Nephron (organoid): Measurements from ENCODE around the gene CABLES2.
A peak's percentile ranks its signal among the peaks of the same experiment; 100 is the strongest.

Experiments
- H3K27ac Mint-ChIP-seq, 3 experiments: 2 replicates each; pipeline ENCODE4 v1.8.0; 2020; ENCODE audit warnings: mixed read lengths in 3 of 3, mild to moderate bottlenecking in 2 of 3, moderate library complexity in 1 of 3
- H3K27me3 Mint-ChIP-seq: 2 replicates; pipeline ENCODE4 v1.8.0; 2021; ENCODE audit warnings: low read depth, mild to moderate bottlenecking, moderate library complexity, mixed read lengths
- H3K36me3 Mint-ChIP-seq: 2 replicates; pipeline ENCODE4 v1.8.0; 2020; ENCODE audit warnings: low read depth, mixed read lengths
- H3K4me1 Mint-ChIP-seq: 2 replicates; pipeline ENCODE4 v1.8.0; 2020; ENCODE audit warnings: mixed read lengths
- H3K4me3 Mint-ChIP-seq, 3 experiments: 2 replicates each; pipeline ENCODE4 v1.8.0; 2020; ENCODE audit warnings: mild to moderate bottlenecking in 3 of 3, mixed read lengths in 3 of 3, moderate library complexity in 2 of 3
- H3K9me3 Mint-ChIP-seq: 2 replicates; pipeline ENCODE4 v1.8.0; 2020; ENCODE audit warnings: mixed read lengths
- CTCF ChIP-seq, 3 experiments: fragments of 200-600 bp; sonication (generic); IDR thresholded peaks; one replicate each; pipeline ENCODE4 v1.5.0; 2021; ENCODE audit warnings: antibody characterized with exemption in 3 of 3; ENCODE audit not compliant: unreplicated experiment in 3 of 3

The CABLES2 gene

DNA sequence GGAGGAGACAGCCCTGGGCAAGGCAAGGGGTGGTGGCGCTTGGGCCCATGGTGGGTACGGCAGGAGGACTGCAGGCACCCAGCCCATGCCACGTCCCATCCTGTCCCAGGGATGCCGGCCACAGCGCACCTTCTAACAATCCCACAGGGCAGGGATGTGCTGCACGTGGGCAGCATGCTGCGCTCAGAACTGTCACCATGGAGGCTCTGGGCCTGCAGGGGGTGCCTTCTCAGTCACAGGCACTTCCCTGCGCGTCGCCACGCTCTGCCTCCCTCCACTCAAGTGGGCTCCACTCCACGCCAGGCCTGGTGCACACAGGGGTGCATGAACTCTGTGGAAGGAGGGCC is 2.4 kb downstream of the CABLES2 start:
- H3K9me3 Mint-ChIP-seq = no peaks in the 10 kb centered on the region
- peaks cover 11% of the 10 kb centered on the region for H3K4me1 Mint-ChIP-seq
- H3K27me3 Mint-ChIP-seq = peaks cover 10% of the 10 kb centered on the region
- H3K4me3 Mint-ChIP-seq = no peak overlapping the region
- no peak for TF ChIP-seq CTCF (IDR thresholded peaks at IDR 0.05; ENCODE audit: unreplicated experiment in 3 of 3)
- H3K36me3 Mint-ChIP-seq = peaks cover 4% of the 10 kb centered on the region
- no peak overlapping the region for H3K27ac Mint-ChIP-seq

DNA sequence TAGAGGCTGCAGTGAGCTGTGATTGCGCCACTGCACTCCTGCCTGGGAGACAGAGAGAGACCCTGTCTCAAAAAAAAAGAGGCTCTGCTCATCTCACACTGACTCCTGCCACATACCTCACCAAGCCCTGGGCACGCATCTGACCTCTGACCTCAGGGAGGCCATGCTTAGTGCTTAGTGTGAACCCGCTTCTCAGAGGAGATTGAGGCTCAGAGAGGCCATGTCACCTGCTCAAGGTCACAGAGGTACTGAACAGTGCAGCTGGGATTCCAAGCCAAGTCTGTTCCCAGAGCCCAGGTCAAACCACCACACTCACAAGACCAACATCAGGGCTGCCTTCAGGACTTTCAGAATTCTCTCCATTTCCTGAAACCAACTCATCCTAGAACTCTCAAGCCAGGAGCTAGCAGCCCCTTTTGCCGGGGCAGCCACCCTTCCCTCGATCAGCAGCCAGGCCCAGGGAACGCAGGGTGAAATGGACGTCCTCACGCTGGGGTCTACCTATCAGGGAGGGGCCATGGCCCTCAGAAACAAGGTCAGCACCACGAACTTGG is 2.9 kb downstream of the CABLES2 start:
- H3K27ac Mint-ChIP-seq = no peak overlapping the region
- peak overlapping the region; percentile 48 to 63 (median 55) for H3K4me3 Mint-ChIP-seq
- H3K27me3 Mint-ChIP-seq = peaks cover 5% of the 10 kb centered on the region
- peaks cover 6% of the 10 kb centered on the region for H3K4me1 Mint-ChIP-seq
- peaks cover 4% of the 10 kb centered on the region for H3K36me3 Mint-ChIP-seq
- H3K9me3 Mint-ChIP-seq = no peaks in the 10 kb centered on the region
- no peak for TF ChIP-seq CTCF (IDR thresholded peaks at IDR 0.05; ENCODE audit: unreplicated experiment in 3 of 3)

DNA sequence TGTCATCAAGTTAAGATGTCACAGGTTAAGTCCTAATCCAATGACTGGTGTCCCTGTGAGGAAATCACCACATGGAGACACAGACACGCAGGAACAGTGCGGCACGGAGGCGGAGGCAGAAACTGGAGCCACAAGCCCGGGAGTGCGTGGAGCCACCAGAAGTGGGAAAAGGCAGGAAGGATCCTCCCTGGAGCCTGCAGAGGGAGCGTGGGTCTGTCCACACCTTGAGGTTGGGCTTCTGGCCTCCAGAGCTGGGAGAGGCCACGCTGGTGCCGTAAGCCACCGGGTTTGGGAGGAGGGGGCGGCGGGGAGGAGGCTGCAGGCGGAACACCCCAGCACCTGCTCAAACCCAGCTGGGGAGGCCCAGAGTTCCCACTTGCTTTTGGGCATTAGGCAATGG is 3.8 kb downstream of the CABLES2 start:
- H3K27ac Mint-ChIP-seq = no peak overlapping the region
- TF ChIP-seq CTCF (IDR thresholded peaks at IDR 0.05; ENCODE audit: unreplicated experiment in 3 of 3) = no peak
- H3K36me3 Mint-ChIP-seq = peaks cover 4% of the 10 kb centered on the region
- peak overlapping the region; percentile 36 to 73 (median 69) for H3K4me3 Mint-ChIP-seq
- no peaks in the 10 kb centered on the region for H3K27me3 Mint-ChIP-seq
- peaks cover 6% of the 10 kb centered on the region for H3K4me1 Mint-ChIP-seq
- no peaks in the 10 kb centered on the region for H3K9me3 Mint-ChIP-seq

- no peaks in the 10 kb centered on the region for H3K27me3 Mint-ChIP-seq
- H3K4me3 Mint-ChIP-seq = peak overlapping the region in 1 of 3 experiments; percentile 73
- H3K4me1 Mint-ChIP-seq = peaks cover 6% of the 10 kb centered on the region
- TF ChIP-seq CTCF (IDR thresholded peaks at IDR 0.05; ENCODE audit: unreplicated experiment in 3 of 3) = no peak
- no peaks in the 10 kb centered on the region for H3K9me3 Mint-ChIP-seq
- H3K27ac Mint-ChIP-seq = no peak overlapping the region
- H3K36me3 Mint-ChIP-seq = peaks cover 11% of the 10 kb centered on the region
Observed at GRCh38 chr20:62402456-62403150, 4.5 kb downstream of the CABLES2 start.

GRCh38 chr20:62401331-62401779 is 5.7 kb downstream of the CABLES2 start:
- no peaks in the 10 kb centered on the region for H3K27me3 Mint-ChIP-seq

More at GRCh38 chr20:62401331-62401779, 5.7 kb downstream of the CABLES2 start:
- H3K9me3 Mint-ChIP-seq = no peaks in the 10 kb centered on the region
- peak in 2 of 3 experiments; percentile 18 to 23 for TF ChIP-seq CTCF (IDR thresholded peaks at IDR 0.05; ENCODE audit: unreplicated experiment in 3 of 3)
- H3K4me3 Mint-ChIP-seq = no peak overlapping the region
- H3K36me3 Mint-ChIP-seq = peaks cover 11% of the 10 kb centered on the region
- H3K27ac Mint-ChIP-seq = no peak overlapping the region
- peaks cover 6% of the 10 kb centered on the region for H3K4me1 Mint-ChIP-seq
